Erythroblast (primary cell): ENCODE measurements around the gene AKAP13.

Source experiments
- GATA1 ChIP-seq: IDR thresholded peaks from 2 replicates; pipeline ENCODE4 v1.6.1; 2011; ENCODE audit warnings: low read depth, mild to moderate bottlenecking, control low read depth, low read length, moderate library complexity
- POLR2A ChIP-seq: IDR thresholded peaks from 2 replicates; pipeline ENCODE4 v1.6.1; 2011; ENCODE audit warnings: mild to moderate bottlenecking, low read length

- no peak for TF ChIP-seq POLR2A
- TF ChIP-seq GATA1, result no peak
Observed at GRCh38 chr15:85335193-85335942, 45.0 kb upstream of the AKAP13 start.
